Motor neuron (in vitro differentiated cells): ENCODE results near the gene BCL11B. TPM values are rescaled to one million over a fixed set of nuclear protein-coding genes. Genes with fewer than 3 reads are reported as not detected.
A peak's percentile ranks its signal among the peaks of the same experiment; 100 is the strongest.

Source experiments
- ATAC-seq, 8 experiments: fragments of 200-7000 bp; cut with Tn5 transposase; replicated peaks in 6 of 8; 2 replicates each; pipeline ENCODE4 v1.8.0; 2021; ENCODE audit warnings: mild to moderate bottlenecking in 8 of 8, moderate library complexity in 8 of 8
- H3K27ac ChIP-seq, 2 donors: fragments of 250-450 bp; sonication (Bioruptor Pico); 2 replicates each; pipeline ENCODE4 v1.9.0; 2021; ENCODE audit warnings: antibody characterized with exemption in 2 of 2, mild to moderate bottlenecking in 2 of 2, moderate library complexity in 1 of 2
- H3K4me1 ChIP-seq, 2 donors: fragments of 250-450 bp; sonication (Bioruptor Pico); replicated peaks in 1 of 2; 2 replicates each; pipeline ENCODE4 v1.6.1; 2021; ENCODE audit warnings: antibody characterized with exemption in 2 of 2, mild to moderate bottlenecking in 2 of 2, moderate library complexity in 1 of 2
- H3K4me3 ChIP-seq, 5 donors: fragments of 250-450 bp; sonication (Bioruptor Pico); 2 replicates each; pipeline ENCODE4 v1.9.0; 2021; ENCODE audit warnings: antibody characterized with exemption in 5 of 5, mild to moderate bottlenecking in 5 of 5, moderate library complexity in 4 of 5
- WGBS, 10 experiments: fragments of 450-650 bp; shearing (Covaris generic); methylation state at CpG; one replicate each; pipeline ENCODE4 v1.0.0; 2022; 5-methylcytosine and 5-hydroxymethylcytosine counted together
- in situ Hi-C, 9 experiments: fragments of 400-800 bp; cut with MboI; loops; one replicate each; pipeline ENCODE4 v1.15.0; 2021; ENCODE audit warnings: low sequenced_read_pairs in 9 of 9, low pct_unique_long_range_greater_than_20kb in 2 of 9; ENCODE audit not compliant: unreplicated experiment in 9 of 9
- total RNA-seq, 8 experiments: library from RNA; unstranded; fragments of 300-600 nt; gene quantifications; 2 replicates each; pipeline versions ENCODE4 v1.2.3 to v1.2.4, GENCODE V29; 2022

The BCL11B gene
- total RNA-seq, 8 experiments from 2014 or later, result 0.04 to 3.0 (median 0.16) TPM

- in situ Hi-C loops, result loop anchor here in 1 of 9 experiments (25.0 kb wide), 1 partner anchor 1300 kb away; no protein-coding TSS in a partner anchor
- Histone ChIP-seq H3K4me3 (no peak overlapping the region), H3K4me1 (peaks cover 0 to 20% of the 10 kb centered on the region in 2 donors), H3K27ac (no peak overlapping the region)
- 2 to 87% (median 44%) methylated on average over 3 to 17 of the region's 25 CpGs; no CpG with 5 or more reads in 3 of the 10 experiments for WGBS, 10 experiments
- ATAC-seq, result peak in 4 of 8 experiments; percentile 32 to 69 (median 48)
Measured at GRCh38 chr14:99261912-99262787, 9.8 kb downstream of the BCL11B start.

GRCh38 chr14:99260587-99261551 lies 11.1 kb downstream of the BCL11B start:
- no peak for ATAC-seq
- no peak overlapping the region for H3K4me3 ChIP-seq
- H3K4me1 ChIP-seq, result peaks cover 0 to 18% of the 10 kb centered on the region in 2 donors
- H3K27ac ChIP-seq, result no peak overlapping the region
- WGBS, 10 experiments, result 6 to 94% (median 32%) methylated on average over 2 to 16 of the region's 20 CpGs
- in situ Hi-C loops, result loop anchor here in 1 of 9 experiments (25.0 kb wide), 1 partner anchor 1299 kb away; no protein-coding TSS in a partner anchor

- in situ Hi-C loops, result loop anchor here in 1 of 9 experiments (25.0 kb wide), 1 partner anchor 1298 kb away; no protein-coding TSS in a partner anchor
- Histone ChIP-seq H3K4me1 (peaks cover 0 to 16% of the 10 kb centered on the region in 2 donors), H3K27ac (no peak overlapping the region), H3K4me3 (no peak overlapping the region)
- WGBS, 10 experiments, result 0 to 100% (median 71%) methylated on average over 2 to 9 of the region's 9 CpGs
- no peak for ATAC-seq
Measured at GRCh38 chr14:99260116-99260515, 11.9 kb downstream of the BCL11B start.

- WGBS, 10 experiments, result 3 to 77% (median 48%) methylated on average over 9 to 26 of the region's 27 CpGs
- in situ Hi-C loops, result loop anchor here in 1 of 9 experiments (25.0 kb wide), 1 partner anchor 1297 kb away; no protein-coding TSS in a partner anchor
- Histone ChIP-seq H3K4me1 (peaks cover 0 to 10% of the 10 kb centered on the region in 2 donors), H3K27ac (no peak overlapping the region), H3K4me3 (no peak overlapping the region)
- no peak for ATAC-seq
Measured at GRCh38 chr14:99258876-99259726, 12.9 kb downstream of the BCL11B start.

GRCh38 chr14:99258341-99258861 lies 13.6 kb downstream of the BCL11B start:
- ATAC-seq, result no peak
- 0 to 80% (median 10%) methylated on average over 1 to 5 of the region's 8 CpGs; no CpG with 5 or more reads in 3 of the 10 experiments for WGBS, 10 experiments
- Histone ChIP-seq H3K4me1 (peaks cover 0 to 10% of the 10 kb centered on the region in 2 donors), H3K4me3 (no peak overlapping the region), H3K27ac (no peak overlapping the region)
- in situ Hi-C loops, result loop anchor here in 1 of 9 experiments (25.0 kb wide), 1 partner anchor 1296 kb away; no protein-coding TSS in a partner anchor

- Histone ChIP-seq H3K4me3 (no peak overlapping the region), H3K4me1 (peaks cover 0 to 9% of the 10 kb centered on the region in 2 donors), H3K27ac (no peak overlapping the region)
- in situ Hi-C loops, result loop anchor here in 1 of 9 experiments (25.0 kb wide), 1 partner anchor 1295 kb away; no protein-coding TSS in a partner anchor
- WGBS, 10 experiments, result 40 to 80% (median 40%) methylated on average over 1 to 2 of the region's 16 CpGs; no CpG with 5 or more reads in 7 of the 10 experiments
- no peak for ATAC-seq
Measured at GRCh38 chr14:99257673-99258221, 14.2 kb downstream of the BCL11B start.

- Histone ChIP-seq H3K27ac (no peak overlapping the region), H3K4me1 (peaks cover 0 to 3% of the 10 kb centered on the region in 2 donors), H3K4me3 (no peak overlapping the region)
- WGBS, 10 experiments, result 31 to 87% (median 67%) methylated on average over 3 to 6 of the region's 14 CpGs; no CpG with 5 or more reads in 6 of the 10 experiments
- no peak for ATAC-seq
- in situ Hi-C loops, result loop anchor here in 1 of 9 experiments (25.0 kb wide), 1 partner anchor 1295 kb away; no protein-coding TSS in a partner anchor
Measured at GRCh38 chr14:99257122-99257672, 14.8 kb downstream of the BCL11B start.

GRCh38 chr14:99256483-99256874 lies 15.5 kb downstream of the BCL11B start:
- WGBS, 10 experiments, result 6 to 100% (median 92%) methylated on average over 1 to 3 of the region's 5 CpGs; no CpG with 5 or more reads in 5 of the 10 experiments
- in situ Hi-C loops, result loop anchor here in 1 of 9 experiments (25.0 kb wide), 1 partner anchor 1294 kb away; no protein-coding TSS in a partner anchor
- Histone ChIP-seq H3K27ac (no peak overlapping the region), H3K4me1 (no peaks in the 10 kb centered on the region), H3K4me3 (no peak overlapping the region)
- no peak for ATAC-seq

GRCh38 chr14:99255621-99256482 lies 16.1 kb downstream of the BCL11B start:
- in situ Hi-C loops, result loop anchor here in 1 of 9 experiments (25.0 kb wide), 1 partner anchor 1294 kb away; no protein-coding TSS in a partner anchor
- no peak overlapping the region for H3K27ac ChIP-seq
- H3K4me1 ChIP-seq, result no peaks in the 10 kb centered on the region
- WGBS, 10 experiments, result 20 to 77% (median 56%) methylated on average over 1 to 10 of the region's 19 CpGs; no CpG with 5 or more reads in 1 of the 10 experiments
- no peak for ATAC-seq
- H3K4me3 ChIP-seq, result no peak overlapping the region

GRCh38 chr14:99254328-99255009 lies 17.5 kb downstream of the BCL11B start:
- WGBS, 10 experiments, result 18 to 86% (median 40%) methylated on average over 2 to 9 of the region's 16 CpGs; no CpG with 5 or more reads in 3 of the 10 experiments
- no peak for ATAC-seq
- in situ Hi-C loops, result loop anchor here in 1 of 9 experiments (25.0 kb wide), 1 partner anchor 1292 kb away; no protein-coding TSS in a partner anchor
- H3K4me3 ChIP-seq, result no peak overlapping the region
- H3K4me1 ChIP-seq, result no peaks in the 10 kb centered on the region
- H3K27ac ChIP-seq, result no peak overlapping the region
